ENCODE measurements around the gene CFAP210.

Gene CFAP210

DNA sequence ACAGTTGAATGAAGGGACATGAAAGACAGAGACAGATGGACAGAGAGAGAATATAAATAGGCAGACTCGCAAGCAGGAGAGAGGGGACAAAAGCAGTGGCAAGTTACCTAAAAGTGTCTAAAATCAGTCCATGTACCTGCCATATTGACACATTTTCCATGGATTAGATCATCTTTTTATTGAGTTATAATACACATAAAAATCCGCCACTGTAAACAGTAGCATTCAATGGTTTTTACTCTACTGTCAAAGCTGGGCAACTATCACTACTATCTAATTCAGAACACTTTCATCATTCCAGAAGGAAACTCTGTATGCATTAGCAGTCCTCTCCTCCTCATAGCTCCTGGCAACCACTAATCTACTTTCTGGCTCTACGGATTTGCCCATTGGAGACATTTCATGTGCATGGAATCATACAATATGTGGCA lies 10.1 kb downstream of the CFAP210 start:
- no peak for DNase-seq
- Histone ChIP-seq H3K27me3 (ENCODE audit: insufficient read depth, low read length, poor library complexity) (no peaks in the 10 kb centered on the region), H3K9ac (ENCODE audit: low read depth, low read length) (no peak overlapping the region), H3K9me3 (ENCODE audit: insufficient read depth, low read length, severe bottlenecking) (no peaks in the 10 kb centered on the region), H3K4me3 (ENCODE audit: low read depth in 1 of 2, low read length in 2 of 2) (no peak overlapping the region), H3K36me3 (ENCODE audit: insufficient read depth, low read length) (no peaks in the 10 kb centered on the region), H4K20me1 (ENCODE audit: insufficient read depth, low read length) (no peaks in the 10 kb centered on the region), H3K4me1 (ENCODE audit: insufficient read depth, low read length) (no peaks in the 10 kb centered on the region), H3K27ac (ENCODE audit: low read length) (no peak overlapping the region), H2AFZ (ENCODE audit: low read depth, low read length) (no peak overlapping the region), H3K79me2 (ENCODE audit: insufficient read depth, low read length) (no peaks in the 10 kb centered on the region), H3K4me2 (ENCODE audit: insufficient read depth, low read length) (no peak overlapping the region)
- ATAC-seq (ENCODE audit: insufficient read depth, low read depth), result no peak
- TF ChIP-seq, protein P1, sequence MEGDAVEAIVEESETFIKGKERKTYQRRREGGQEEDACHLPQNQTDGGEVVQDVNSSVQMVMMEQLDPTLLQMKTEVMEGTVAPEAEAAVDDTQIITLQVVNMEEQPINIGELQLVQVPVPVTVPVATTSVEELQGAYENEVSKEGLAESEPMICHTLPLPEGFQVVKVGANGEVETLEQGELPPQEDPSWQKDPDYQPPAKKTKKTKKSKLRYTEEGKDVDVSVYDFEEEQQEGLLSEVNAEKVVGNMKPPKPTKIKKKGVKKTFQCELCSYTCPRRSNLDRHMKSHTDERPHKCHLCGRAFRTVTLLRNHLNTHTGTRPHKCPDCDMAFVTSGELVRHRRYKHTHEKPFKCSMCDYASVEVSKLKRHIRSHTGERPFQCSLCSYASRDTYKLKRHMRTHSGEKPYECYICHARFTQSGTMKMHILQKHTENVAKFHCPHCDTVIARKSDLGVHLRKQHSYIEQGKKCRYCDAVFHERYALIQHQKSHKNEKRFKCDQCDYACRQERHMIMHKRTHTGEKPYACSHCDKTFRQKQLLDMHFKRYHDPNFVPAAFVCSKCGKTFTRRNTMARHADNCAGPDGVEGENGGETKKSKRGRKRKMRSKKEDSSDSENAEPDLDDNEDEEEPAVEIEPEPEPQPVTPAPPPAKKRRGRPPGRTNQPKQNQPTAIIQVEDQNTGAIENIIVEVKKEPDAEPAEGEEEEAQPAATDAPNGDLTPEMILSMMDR (IDR thresholded peaks at IDR 0.05; ENCODE audit: borderline replicate concordance, extremely low read depth, low read length, poor library complexity, severe bottlenecking), result no peak
- no peak for TF ChIP-seq EZH2 (IDR thresholded peaks at IDR 0.05; ENCODE audit: borderline replicate concordance, low read depth, low read length, severe bottlenecking)

DNA sequence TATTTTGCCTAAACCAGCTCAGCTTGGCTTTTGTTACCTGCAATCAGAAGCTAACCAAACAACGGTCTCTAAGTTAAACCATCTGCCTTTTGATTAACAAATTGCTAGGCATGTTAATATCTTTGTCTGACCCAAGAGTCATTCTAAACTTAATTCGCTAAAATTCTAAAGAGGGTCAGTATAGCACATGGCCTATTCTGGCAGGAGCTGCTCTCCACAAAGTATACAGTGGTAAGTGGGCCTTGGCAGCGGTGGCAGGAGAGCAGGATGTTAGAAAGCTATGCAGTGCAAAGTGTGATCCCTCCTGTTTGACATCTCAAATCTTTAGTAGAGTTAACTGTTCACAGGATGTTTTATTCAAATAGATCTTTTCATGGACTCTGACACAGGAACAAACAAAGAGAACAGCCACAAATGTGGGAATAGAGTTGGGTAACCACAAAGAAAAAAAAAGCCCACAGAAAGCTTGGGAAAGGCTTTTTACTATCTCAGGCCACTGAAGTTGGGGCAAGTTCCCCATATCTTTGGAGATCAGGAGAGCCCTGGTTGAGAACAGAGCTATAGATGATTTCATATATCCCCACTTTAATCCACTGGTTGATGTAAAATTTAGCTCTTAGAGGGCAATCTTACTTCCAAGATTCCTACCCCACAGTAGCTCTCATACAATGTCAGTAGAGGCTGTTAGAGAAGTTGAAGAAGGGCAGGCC lies 10.6 kb downstream of the CFAP210 start:
- H4K20me1 ChIP-seq (ENCODE audit: insufficient read depth, low read length), result no peaks in the 10 kb centered on the region
- no peak for TF ChIP-seq EZH2 (IDR thresholded peaks at IDR 0.05; ENCODE audit: borderline replicate concordance, low read depth, low read length, severe bottlenecking)
- no peaks in the 10 kb centered on the region for H3K36me3 ChIP-seq (ENCODE audit: insufficient read depth, low read length)
- DNase-seq (no peak), ATAC-seq (ENCODE audit: insufficient read depth, low read depth) (no peak; the same call in 2 of the 3 replicates)
- H3K27ac ChIP-seq (ENCODE audit: low read length), result no peak overlapping the region
- no peak overlapping the region for H2AFZ ChIP-seq (ENCODE audit: low read depth, low read length)
- no peaks in the 10 kb centered on the region for H3K9me3 ChIP-seq (ENCODE audit: insufficient read depth, low read length, severe bottlenecking)
- no peaks in the 10 kb centered on the region for H3K79me2 ChIP-seq (ENCODE audit: insufficient read depth, low read length)
- H3K4me3 ChIP-seq (ENCODE audit: low read depth in 1 of 2, low read length in 2 of 2), result no peak overlapping the region
- no peaks in the 10 kb centered on the region for H3K4me1 ChIP-seq (ENCODE audit: insufficient read depth, low read length)
- H3K9ac ChIP-seq (ENCODE audit: low read depth, low read length), result no peak overlapping the region
- no peaks in the 10 kb centered on the region for H3K27me3 ChIP-seq (ENCODE audit: insufficient read depth, low read length, poor library complexity)
- H3K4me2 ChIP-seq (ENCODE audit: insufficient read depth, low read length), result no peak overlapping the region

DNA sequence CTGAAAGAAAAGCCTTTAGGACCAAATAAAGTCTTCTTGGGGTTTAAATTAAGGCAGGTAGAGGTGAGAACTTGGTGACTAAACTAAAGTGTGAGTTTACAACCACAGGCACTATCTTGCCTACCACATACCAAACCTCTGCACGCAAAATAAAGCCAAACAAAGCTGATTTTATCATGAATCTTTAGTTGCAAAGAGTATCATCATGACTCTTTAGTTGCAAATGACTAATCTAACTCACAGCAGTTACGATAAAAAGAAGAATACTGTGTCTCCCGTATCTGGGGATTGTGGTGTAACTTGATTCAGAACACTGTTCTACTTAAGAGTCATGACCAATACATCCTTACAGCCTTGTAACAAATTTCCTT lies 11.2 kb downstream of the CFAP210 start:
- Histone ChIP-seq H4K20me1 (ENCODE audit: insufficient read depth, low read length) (no peaks in the 10 kb centered on the region), H3K4me2 (ENCODE audit: insufficient read depth, low read length) (no peak overlapping the region), H2AFZ (ENCODE audit: low read depth, low read length) (no peak overlapping the region), H3K9me3 (ENCODE audit: insufficient read depth, low read length, severe bottlenecking) (no peaks in the 10 kb centered on the region), H3K27ac (ENCODE audit: low read length) (no peak overlapping the region), H3K4me3 (ENCODE audit: low read depth in 1 of 2, low read length in 2 of 2) (no peak overlapping the region), H3K36me3 (ENCODE audit: insufficient read depth, low read length) (no peaks in the 10 kb centered on the region), H3K79me2 (ENCODE audit: insufficient read depth, low read length) (no peaks in the 10 kb centered on the region), H3K4me1 (ENCODE audit: insufficient read depth, low read length) (no peaks in the 10 kb centered on the region), H3K9ac (ENCODE audit: low read depth, low read length) (no peak overlapping the region), H3K27me3 (ENCODE audit: insufficient read depth, low read length, poor library complexity) (no peaks in the 10 kb centered on the region)
- ATAC-seq (ENCODE audit: insufficient read depth, low read depth), result no peak
- no peak for DNase-seq
- TF ChIP-seq, protein P1 (IDR thresholded peaks at IDR 0.05; ENCODE audit: borderline replicate concordance, extremely low read depth, low read length, poor library complexity, severe bottlenecking), result no peak
- no peak for TF ChIP-seq EZH2 (IDR thresholded peaks at IDR 0.05; ENCODE audit: borderline replicate concordance, low read depth, low read length, severe bottlenecking)

DNA sequence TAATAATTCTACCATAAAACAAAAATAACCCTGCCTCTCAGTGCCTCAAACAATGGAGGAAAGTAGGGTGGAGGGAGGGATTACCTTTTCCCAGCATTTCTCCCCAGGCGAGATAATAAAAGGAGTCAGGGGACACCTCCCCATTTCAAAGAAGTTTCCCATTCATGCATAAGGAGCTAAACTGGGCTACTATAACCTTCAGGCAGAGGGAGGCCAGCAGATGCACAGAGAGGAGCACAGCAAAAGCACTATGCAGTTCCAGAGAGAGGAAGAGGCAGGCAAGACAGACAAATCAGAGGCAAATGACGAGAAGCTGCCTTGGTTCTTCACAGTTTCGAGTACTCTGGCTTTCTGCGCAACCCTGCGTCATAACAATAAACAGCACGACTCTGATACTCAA lies 17.4 kb downstream of the CFAP210 start:
- no peak for ATAC-seq (ENCODE audit: insufficient read depth, low read depth)
- Histone ChIP-seq H3K4me2 (ENCODE audit: insufficient read depth, low read length) (no peak overlapping the region), H2AFZ (ENCODE audit: low read depth, low read length) (no peak overlapping the region)

More for the DNA sequence above, 17.4 kb downstream of the CFAP210 start:
- DNase-seq, result no peak
- H3K27ac ChIP-seq (ENCODE audit: low read length), result no peak overlapping the region
- H3K9ac ChIP-seq (ENCODE audit: low read depth, low read length), result no peak overlapping the region
- peaks cover 4% of the 10 kb centered on the region for H3K27me3 ChIP-seq (ENCODE audit: insufficient read depth, low read length, poor library complexity)
- no peaks in the 10 kb centered on the region for H3K36me3 ChIP-seq (ENCODE audit: insufficient read depth, low read length)
- H3K9me3 ChIP-seq (ENCODE audit: insufficient read depth, low read length, severe bottlenecking), result no peaks in the 10 kb centered on the region
- H4K20me1 ChIP-seq (ENCODE audit: insufficient read depth, low read length), result no peaks in the 10 kb centered on the region
- H3K79me2 ChIP-seq (ENCODE audit: insufficient read depth, low read length), result no peaks in the 10 kb centered on the region
- H3K4me1 ChIP-seq (ENCODE audit: insufficient read depth, low read length), result no peaks in the 10 kb centered on the region
- TF ChIP-seq, protein P1 (IDR thresholded peaks at IDR 0.05; ENCODE audit: borderline replicate concordance, extremely low read depth, low read length, poor library complexity, severe bottlenecking), result no peak
- no peak for TF ChIP-seq EZH2 (IDR thresholded peaks at IDR 0.05; ENCODE audit: borderline replicate concordance, low read depth, low read length, severe bottlenecking)
- no peak overlapping the region for H3K4me3 ChIP-seq (ENCODE audit: low read depth in 1 of 2, low read length in 2 of 2)
